ENCODE measurements around the gene NHERF2.

The NHERF2 gene

GRCh38 chr16:2054543-2055245 lies 28.0 kb downstream of the NHERF2 start:
- no peak for DNase-seq (ENCODE audit: low read depth, low spot score)
- Histone ChIP-seq H3K9me3 (ENCODE audit: control insufficient read depth, insufficient read depth, low read length) (no peaks in the 10 kb centered on the region), H3K27ac (ENCODE audit: low read length) (no peak overlapping the region), H3K36me3 (ENCODE audit: control insufficient read depth, insufficient read depth, low read length) (peaks cover 6% of the 10 kb centered on the region), H3K4me1 (ENCODE audit: control insufficient read depth, insufficient read depth, low read length) (no peaks in the 10 kb centered on the region), H3K4me3 (ENCODE audit: low read length) (no peak overlapping the region), H3K27me3 (ENCODE audit: control insufficient read depth, insufficient read depth, low read length) (no peaks in the 10 kb centered on the region)
- WGBS (ENCODE audit: insufficient coverage, insufficient read length), result no CpG with 5 or more reads among the region's 29 CpGs

DNA sequence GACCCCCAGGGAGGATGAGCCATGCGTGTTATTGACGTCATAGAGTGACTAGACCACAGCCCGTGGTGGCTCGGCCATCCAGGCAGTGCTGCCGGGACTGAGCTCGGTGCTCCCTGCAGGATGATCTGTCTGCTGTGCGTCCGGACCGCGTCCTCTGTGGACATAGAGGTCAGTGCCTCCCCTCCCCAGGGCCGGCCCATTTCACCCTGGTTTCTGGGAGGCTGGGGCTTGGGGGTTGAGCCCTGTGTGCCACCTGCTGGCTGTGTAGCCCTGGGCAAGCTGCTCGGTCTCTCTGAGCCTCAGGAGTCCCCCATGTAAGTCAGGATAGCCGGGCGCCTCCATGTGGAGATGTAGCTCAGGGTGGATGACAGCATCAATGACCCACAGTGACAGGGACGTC lies 29.4 kb downstream of the NHERF2 start:
- DNase-seq (ENCODE audit: low read depth, low spot score), result no peak
- no CpG with 5 or more reads among the region's 15 CpGs for WGBS (ENCODE audit: insufficient coverage, insufficient read length)
- Histone ChIP-seq H3K4me1 (ENCODE audit: control insufficient read depth, insufficient read depth, low read length) (no peaks in the 10 kb centered on the region), H3K27me3 (ENCODE audit: control insufficient read depth, insufficient read depth, low read length) (no peaks in the 10 kb centered on the region), H3K4me3 (ENCODE audit: low read length) (no peak overlapping the region), H3K36me3 (ENCODE audit: control insufficient read depth, insufficient read depth, low read length) (peaks cover 8% of the 10 kb centered on the region), H3K27ac (ENCODE audit: low read length) (no peak overlapping the region), H3K9me3 (ENCODE audit: control insufficient read depth, insufficient read depth, low read length) (no peaks in the 10 kb centered on the region)

DNA sequence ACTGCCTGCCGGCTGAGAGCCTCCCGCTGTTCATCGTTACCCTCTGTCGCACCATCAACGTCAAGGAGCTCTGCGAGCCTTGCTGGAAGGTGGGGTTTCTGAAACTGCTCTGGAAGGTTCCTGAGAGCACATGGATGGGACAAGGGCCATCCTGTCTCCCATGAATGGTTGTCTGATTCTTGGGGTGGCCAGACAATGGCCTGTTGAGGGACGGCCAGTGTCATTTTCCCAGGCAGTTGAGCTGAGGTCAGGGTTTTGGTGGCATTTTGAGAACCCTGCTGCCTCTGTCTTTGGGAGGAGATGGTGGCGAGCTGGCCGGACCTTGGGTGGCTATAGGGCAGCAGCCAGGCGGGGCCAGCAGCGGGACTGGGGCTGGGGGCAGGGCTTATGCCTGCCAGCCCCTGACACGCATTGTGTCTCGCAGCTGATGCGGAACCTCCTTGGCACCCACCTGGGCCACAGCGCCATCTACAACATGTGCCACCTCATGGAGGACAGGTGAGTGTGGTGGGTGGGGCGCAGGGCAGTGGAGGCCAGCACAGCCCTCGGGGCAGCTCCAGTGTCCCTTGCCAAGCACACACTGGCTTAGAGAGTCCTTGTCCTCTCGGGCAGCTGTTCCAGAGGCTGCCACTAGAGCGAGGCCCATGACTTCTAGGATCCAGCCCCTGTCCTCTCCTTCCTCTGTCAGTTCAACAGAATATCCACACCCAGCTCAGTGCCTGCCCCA lies 30.1 kb downstream of the NHERF2 start:
- no peak overlapping the region for H3K4me3 ChIP-seq (ENCODE audit: low read length)
- no peaks in the 10 kb centered on the region for H3K4me1 ChIP-seq (ENCODE audit: control insufficient read depth, insufficient read depth, low read length)
- H3K27ac ChIP-seq (ENCODE audit: low read length), result no peak overlapping the region
- H3K36me3 ChIP-seq (ENCODE audit: control insufficient read depth, insufficient read depth, low read length), result peaks cover 8% of the 10 kb centered on the region
- DNase-seq (ENCODE audit: low read depth, low spot score), result no peak
- H3K27me3 ChIP-seq (ENCODE audit: control insufficient read depth, insufficient read depth, low read length), result no peaks in the 10 kb centered on the region
- no peaks in the 10 kb centered on the region for H3K9me3 ChIP-seq (ENCODE audit: control insufficient read depth, insufficient read depth, low read length)
- WGBS (ENCODE audit: insufficient coverage, insufficient read length), result no CpG with 5 or more reads among the region's 19 CpGs

DNA sequence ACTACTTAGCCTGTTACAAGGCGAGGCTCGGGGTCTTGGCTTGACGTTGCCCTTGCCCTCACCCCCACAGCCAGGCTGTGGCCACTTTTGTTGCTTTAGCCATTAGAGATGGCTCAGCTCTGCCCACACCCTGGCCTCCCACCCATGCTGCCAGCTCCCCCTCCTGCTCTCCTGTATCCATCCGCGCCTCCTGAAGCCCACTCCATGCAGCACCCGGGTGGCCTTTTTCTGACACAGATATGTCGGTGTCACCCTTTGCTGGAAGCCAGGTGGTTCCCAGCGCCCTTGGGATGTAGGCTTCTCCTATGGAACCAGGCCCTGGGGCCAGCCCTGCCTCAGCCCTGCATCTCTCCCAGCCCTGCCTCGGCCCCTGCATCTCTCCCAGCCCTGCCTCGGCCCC lies 30.7 kb downstream of the NHERF2 start:
- peaks cover 8% of the 10 kb centered on the region for H3K36me3 ChIP-seq (ENCODE audit: control insufficient read depth, insufficient read depth, low read length)
- no peaks in the 10 kb centered on the region for H3K9me3 ChIP-seq (ENCODE audit: control insufficient read depth, insufficient read depth, low read length)
- H3K4me3 ChIP-seq (ENCODE audit: low read length), result no peak overlapping the region
- no CpG with 5 or more reads among the region's 10 CpGs for WGBS (ENCODE audit: insufficient coverage, insufficient read length)
- no peaks in the 10 kb centered on the region for H3K27me3 ChIP-seq (ENCODE audit: control insufficient read depth, insufficient read depth, low read length)
- DNase-seq (ENCODE audit: low read depth, low spot score), result no peak
- no peaks in the 10 kb centered on the region for H3K4me1 ChIP-seq (ENCODE audit: control insufficient read depth, insufficient read depth, low read length)
- no peak overlapping the region for H3K27ac ChIP-seq (ENCODE audit: low read length)

- Histone ChIP-seq H3K4me1 (ENCODE audit: control insufficient read depth, insufficient read depth, low read length) (no peaks in the 10 kb centered on the region), H3K4me3 (ENCODE audit: low read length) (no peak overlapping the region), H3K27me3 (ENCODE audit: control insufficient read depth, insufficient read depth, low read length) (no peaks in the 10 kb centered on the region), H3K36me3 (ENCODE audit: control insufficient read depth, insufficient read depth, low read length) (peaks cover 8% of the 10 kb centered on the region), H3K27ac (ENCODE audit: low read length) (no peak overlapping the region), H3K9me3 (ENCODE audit: control insufficient read depth, insufficient read depth, low read length) (no peaks in the 10 kb centered on the region)
- DNase-seq (ENCODE audit: low read depth, low spot score), result no peak
- no CpG with 5 or more reads among the region's 13 CpGs for WGBS (ENCODE audit: insufficient coverage, insufficient read length)
Observed at GRCh38 chr16:2058420-2058819, 31.7 kb downstream of the NHERF2 start.

DNA sequence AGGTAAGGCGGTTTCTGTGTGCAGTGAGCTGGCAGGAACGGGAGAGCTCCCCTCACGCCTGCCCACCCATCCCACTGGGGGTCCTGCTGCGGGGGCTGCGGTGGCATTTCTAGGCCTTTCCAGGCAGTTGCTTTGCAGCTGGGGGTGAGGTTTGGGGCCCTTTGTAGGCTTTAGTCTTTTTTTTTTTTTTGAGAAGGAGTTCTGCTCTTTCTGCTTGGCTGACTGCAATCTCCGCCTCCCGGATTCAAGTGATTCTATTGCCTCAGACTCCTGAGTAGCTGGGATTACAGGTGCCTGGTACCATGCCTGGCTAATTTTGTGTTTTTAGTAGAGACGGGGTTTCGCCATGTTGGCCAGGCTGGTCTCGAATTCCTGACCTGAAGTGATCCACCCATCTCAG lies 32.2 kb downstream of the NHERF2 start:
- Histone ChIP-seq H3K27me3 (ENCODE audit: control insufficient read depth, insufficient read depth, low read length) (no peaks in the 10 kb centered on the region), H3K9me3 (ENCODE audit: control insufficient read depth, insufficient read depth, low read length) (no peaks in the 10 kb centered on the region), H3K4me3 (ENCODE audit: low read length) (no peak overlapping the region), H3K27ac (ENCODE audit: low read length) (no peak overlapping the region), H3K4me1 (ENCODE audit: control insufficient read depth, insufficient read depth, low read length) (no peaks in the 10 kb centered on the region), H3K36me3 (ENCODE audit: control insufficient read depth, insufficient read depth, low read length) (peaks cover 5% of the 10 kb centered on the region; the same call in 1 of the 2 replicates)
- WGBS (ENCODE audit: insufficient coverage, insufficient read length), result no CpG with 5 or more reads among the region's 10 CpGs
- DNase-seq (ENCODE audit: low read depth, low spot score), result no peak

DNA sequence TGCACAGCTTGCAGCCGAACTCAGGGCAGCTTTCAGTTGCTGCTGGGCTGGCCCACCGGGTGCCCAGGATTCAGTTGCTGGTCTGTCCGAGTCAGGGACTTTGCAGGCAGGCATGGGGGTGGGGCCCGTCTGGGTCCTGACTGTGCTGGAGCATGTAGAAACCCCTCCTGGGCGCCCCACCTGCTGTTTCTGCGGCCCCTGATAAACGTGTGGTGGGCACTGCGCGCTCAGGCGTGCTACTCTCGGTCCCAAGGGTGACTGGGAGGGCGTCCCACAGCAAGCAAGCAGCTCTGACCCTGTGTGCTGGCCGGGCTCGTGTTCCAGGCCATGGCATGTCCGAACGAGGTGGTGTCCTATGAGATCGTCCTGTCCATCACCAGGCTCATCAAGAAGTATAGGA lies 33.6 kb downstream of the NHERF2 start:
- Histone ChIP-seq H3K27ac (ENCODE audit: low read length) (no peak overlapping the region), H3K27me3 (ENCODE audit: control insufficient read depth, insufficient read depth, low read length) (no peaks in the 10 kb centered on the region), H3K36me3 (ENCODE audit: control insufficient read depth, insufficient read depth, low read length) (peaks cover 11% of the 10 kb centered on the region; the same call in 1 of the 2 replicates), H3K9me3 (ENCODE audit: control insufficient read depth, insufficient read depth, low read length) (no peaks in the 10 kb centered on the region), H3K4me3 (ENCODE audit: low read length) (no peak overlapping the region), H3K4me1 (ENCODE audit: control insufficient read depth, insufficient read depth, low read length) (no peaks in the 10 kb centered on the region)
- DNase-seq (ENCODE audit: low read depth, low spot score), result no peak
- no CpG with 5 or more reads among the region's 17 CpGs for WGBS (ENCODE audit: insufficient coverage, insufficient read length)

DNA sequence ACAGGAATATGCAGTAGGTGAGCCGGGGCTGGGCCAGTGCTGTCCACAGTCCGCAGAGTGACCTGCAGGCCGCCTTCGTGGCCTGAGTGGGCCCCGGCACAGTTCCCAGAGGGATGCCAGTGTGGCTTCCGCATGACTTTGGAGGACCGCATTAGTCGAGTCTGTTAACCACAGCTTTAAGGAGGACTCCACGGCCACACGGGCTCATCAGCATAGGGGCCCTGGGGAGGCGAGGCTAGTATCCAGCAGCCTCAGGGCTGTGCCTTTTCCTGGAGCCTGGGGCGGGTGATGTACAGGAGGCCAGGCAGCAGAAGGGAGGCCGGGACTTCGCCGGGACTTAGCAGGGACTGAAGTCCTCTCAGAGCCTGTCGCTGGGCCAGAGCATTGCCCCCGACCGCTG lies 34.3 kb downstream of the NHERF2 start:
- WGBS (ENCODE audit: insufficient coverage, insufficient read length), result no CpG with 5 or more reads among the region's 18 CpGs
- H3K36me3 ChIP-seq (ENCODE audit: control insufficient read depth, insufficient read depth, low read length), result peaks cover 18% of the 10 kb centered on the region
- no peak for DNase-seq (ENCODE audit: low read depth, low spot score)

GRCh38 chr16:2061526-2061925 lies 34.8 kb downstream of the NHERF2 start:
- no peak for DNase-seq (ENCODE audit: low read depth, low spot score)
- Histone ChIP-seq H3K4me1 (ENCODE audit: control insufficient read depth, insufficient read depth, low read length) (no peaks in the 10 kb centered on the region), H3K4me3 (ENCODE audit: low read length) (no peak overlapping the region), H3K27ac (ENCODE audit: low read length) (no peak overlapping the region), H3K36me3 (ENCODE audit: control insufficient read depth, insufficient read depth, low read length) (peaks cover 21% of the 10 kb centered on the region), H3K9me3 (ENCODE audit: control insufficient read depth, insufficient read depth, low read length) (no peaks in the 10 kb centered on the region), H3K27me3 (ENCODE audit: control insufficient read depth, insufficient read depth, low read length) (no peaks in the 10 kb centered on the region)
- no CpG with 5 or more reads among the region's 13 CpGs for WGBS (ENCODE audit: insufficient coverage, insufficient read length)

More for the DNA sequence above, 34.3 kb downstream of the NHERF2 start:
- H3K27me3 ChIP-seq (ENCODE audit: control insufficient read depth, insufficient read depth, low read length), result no peaks in the 10 kb centered on the region
- H3K4me1 ChIP-seq (ENCODE audit: control insufficient read depth, insufficient read depth, low read length), result no peaks in the 10 kb centered on the region
- H3K9me3 ChIP-seq (ENCODE audit: control insufficient read depth, insufficient read depth, low read length), result no peaks in the 10 kb centered on the region
- no peak overlapping the region for H3K4me3 ChIP-seq (ENCODE audit: low read length)
- no peak overlapping the region for H3K27ac ChIP-seq (ENCODE audit: low read length)

- Histone ChIP-seq H3K27me3 (ENCODE audit: control insufficient read depth, insufficient read depth, low read length) (no peaks in the 10 kb centered on the region), H3K36me3 (ENCODE audit: control insufficient read depth, insufficient read depth, low read length) (peaks cover 19% of the 10 kb centered on the region), H3K9me3 (ENCODE audit: control insufficient read depth, insufficient read depth, low read length) (no peaks in the 10 kb centered on the region), H3K27ac (ENCODE audit: low read length) (no peak overlapping the region), H3K4me1 (ENCODE audit: control insufficient read depth, insufficient read depth, low read length) (no peaks in the 10 kb centered on the region), H3K4me3 (ENCODE audit: low read length) (no peak overlapping the region)
- no peak for DNase-seq (ENCODE audit: low read depth, low spot score)
- WGBS (ENCODE audit: insufficient coverage, insufficient read length), result no CpG with 5 or more reads among the region's 28 CpGs
Observed at GRCh38 chr16:2062801-2063200, 36.1 kb downstream of the NHERF2 start.
